VCaP (cell line): Measurements from ENCODE around the gene LGI2.

Experiments
- H3K27ac ChIP-seq: fragments of 450-650 bp; 2 replicates; pipeline ENCODE4 v1.5.1; 2017
- TF ChIP-seq, protein P1 (sequence below): fragments of 450-650 bp; conservative IDR thresholded peaks from 2 replicates; pipeline ENCODE4 v1.5.1; 2017; ENCODE audit warnings: mild to moderate bottlenecking, moderate library complexity

LGI2 gene

GRCh38 chr4:24992968-24993367 lies 37.8 kb downstream of the LGI2 start:
- TF ChIP-seq, protein P1, sequence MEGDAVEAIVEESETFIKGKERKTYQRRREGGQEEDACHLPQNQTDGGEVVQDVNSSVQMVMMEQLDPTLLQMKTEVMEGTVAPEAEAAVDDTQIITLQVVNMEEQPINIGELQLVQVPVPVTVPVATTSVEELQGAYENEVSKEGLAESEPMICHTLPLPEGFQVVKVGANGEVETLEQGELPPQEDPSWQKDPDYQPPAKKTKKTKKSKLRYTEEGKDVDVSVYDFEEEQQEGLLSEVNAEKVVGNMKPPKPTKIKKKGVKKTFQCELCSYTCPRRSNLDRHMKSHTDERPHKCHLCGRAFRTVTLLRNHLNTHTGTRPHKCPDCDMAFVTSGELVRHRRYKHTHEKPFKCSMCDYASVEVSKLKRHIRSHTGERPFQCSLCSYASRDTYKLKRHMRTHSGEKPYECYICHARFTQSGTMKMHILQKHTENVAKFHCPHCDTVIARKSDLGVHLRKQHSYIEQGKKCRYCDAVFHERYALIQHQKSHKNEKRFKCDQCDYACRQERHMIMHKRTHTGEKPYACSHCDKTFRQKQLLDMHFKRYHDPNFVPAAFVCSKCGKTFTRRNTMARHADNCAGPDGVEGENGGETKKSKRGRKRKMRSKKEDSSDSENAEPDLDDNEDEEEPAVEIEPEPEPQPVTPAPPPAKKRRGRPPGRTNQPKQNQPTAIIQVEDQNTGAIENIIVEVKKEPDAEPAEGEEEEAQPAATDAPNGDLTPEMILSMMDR = no peak
- no peak overlapping the region for H3K27ac ChIP-seq

DNA sequence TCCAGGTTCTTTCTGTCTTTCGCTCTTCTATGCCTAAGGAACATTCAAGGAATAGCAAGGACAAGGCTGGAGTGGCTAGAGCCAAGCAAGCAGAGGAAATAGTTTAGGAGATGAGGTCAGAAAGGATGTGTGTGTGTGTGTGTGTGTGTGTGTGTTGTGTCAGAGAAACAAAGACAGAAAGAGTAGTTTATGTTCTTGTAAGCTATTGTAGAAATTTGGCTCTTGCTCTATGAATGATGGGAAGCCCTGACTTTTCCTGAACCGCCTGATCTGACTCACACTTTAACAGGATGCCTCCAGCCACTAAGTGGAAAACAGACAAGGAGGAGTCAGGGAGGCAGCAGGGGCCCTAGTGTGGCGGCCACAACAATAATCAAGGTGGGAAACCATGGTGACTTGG lies 39.7 kb downstream of the LGI2 start:
- no peak overlapping the region for H3K27ac ChIP-seq
- TF ChIP-seq, protein P1 = no peak

GRCh38 chr4:24989327-24989726 lies 41.4 kb downstream of the LGI2 start:
- no peak overlapping the region for H3K27ac ChIP-seq
- TF ChIP-seq, protein P1 = no peak

GRCh38 chr4:24988776-24989175 lies 42.0 kb downstream of the LGI2 start:
- TF ChIP-seq, protein P1 = peak; percentile 69
- no peak overlapping the region for H3K27ac ChIP-seq

GRCh38 chr4:24984602-24985532 lies 45.9 kb downstream of the LGI2 start:
- TF ChIP-seq, protein P1 = peak; percentile 10; the same call in 1 of the 2 replicates
- H3K27ac ChIP-seq = no peak overlapping the region

GRCh38 chr4:24980740-24981139 lies 50.0 kb downstream of the LGI2 start:
- TF ChIP-seq, protein P1 = no peak
- peak overlapping the region; percentile 63; the same call in 1 of the 2 replicates for H3K27ac ChIP-seq

GRCh38 chr4:24980064-24980690 lies 50.6 kb downstream of the LGI2 start:
- TF ChIP-seq, protein P1 = peak; percentile 90
- peak overlapping the region; percentile 63 for H3K27ac ChIP-seq
